Ovary (tissue), 9 donors: ENCODE results near the gene GMPPB. TPM values are rescaled to one million over a fixed set of nuclear protein-coding genes. Genes with fewer than 3 reads are reported as not detected.
"Not testable (repeated sequence)": the region's sequence is repeated elsewhere in the genome, so short reads cannot be mapped to it uniquely, and the experiment has no call there.

Experiments used
- DNase-seq, 5 donors: peaks; one replicate each; pipeline ENCODE4 v3.0.0-alpha.2; 2019 to 2020
- H3K27ac ChIP-seq, 2 donors: fragments of 200-600 bp; one replicate each; pipeline versions ENCODE4 v1.5.1 to v1.8.0; 2019 to 2022
- H3K27me3 ChIP-seq: fragments of 200-600 bp; one replicate; pipeline ENCODE4 v1.8.0; 2022
- H3K36me3 ChIP-seq: fragments of 200-600 bp; sonication (generic); one replicate; pipeline ENCODE4 v1.5.1; 2019
- H3K4me1 ChIP-seq: one replicate; pipeline ENCODE4 v1.8.1; 2013; ENCODE audit warnings: mild to moderate bottlenecking, moderate library complexity; ENCODE audit not compliant: insufficient read depth
- H3K4me3 ChIP-seq: fragments of 200-600 bp; sonication (generic); one replicate; pipeline ENCODE4 v1.5.1; 2017
- H3K9me3 ChIP-seq, 2 donors: fragments of 200-600 bp in 1 of 2; sonication (generic) in 1 of 2; one replicate each; pipeline versions ENCODE4 v1.5.1 to v1.8.1; 2013 to 2019; ENCODE audit warnings: mild to moderate bottlenecking in 1 of 2, moderate library complexity in 1 of 2
- EP300 ChIP-seq: sonication (generic); formaldehyde crosslinking; IDR thresholded peaks from one replicate; pipeline ENCODE4 v1.6.1; 2017; ENCODE audit warnings: antibody characterized with exemption
- POLR2A ChIP-seq: fragments of 450-650 bp; IDR thresholded peaks from one replicate; pipeline ENCODE4 v1.6.1; 2017; ENCODE audit warnings: antibody characterized with exemption, mild to moderate bottlenecking, moderate library complexity
- WGBS, 3 donors: extraction: QIAGEN DNeasy Blood & Tissue Kit in 1 of 3; methylation state at CpG; one replicate each; pipeline versions ENCODE4 v1.1.5 to v1.1.7; 2013 to 2017; 5-methylcytosine and 5-hydroxymethylcytosine counted together
- intact Hi-C, 4 donors: fragments of 100-400 bp; cut with DNase I; formaldehyde crosslinking; loops; one replicate each; pipeline versions ENCODE4 v1.11.0 to v1.15.1; 2022 to 2023
- polyA plus RNA-seq, 2 donors: library from polyadenylated mRNA; stranded (reverse); fragments of 200-250 nt in 1 of 2; fragments of 350-450 nt in 1 of 2; fragmentation: Illumina TruSeq in 1 of 2; extraction: RNeasy Lipid Tissue Mini Kit (QIAGEN cat#74804) in 1 of 2; gene quantifications; one replicate each; pipeline ENCODE4 v1.2.3, GENCODE V29; 2013 to 2014
- total RNA-seq, 7 donors: library from RNA; depleted of rRNA in 2 of 7; stranded (reverse); fragments of >200 nt in 2 of 7; fragmentation: NEBNext Ultra II Directional in 3 of 7; extraction: Animal tissue kit (Norgen Biotek cat#: 25700) in 3 of 7; gene quantifications; one replicate each; pipeline versions ENCODE4 v1.1.0 to v1.2.4, GENCODE V29; 2016 to 2023
- TF ChIP-seq, protein P1 (sequence below), 3 donors: fragments of 450-650 bp in 2 of 3; fragments of 200-600 bp in 1 of 3; IDR thresholded peaks; one replicate each; pipeline versions ENCODE4 v1.5.1 to v1.8.0; 2016 to 2022; ENCODE audit warnings: antibody characterized with exemption in 3 of 3, mild to moderate bottlenecking in 1 of 3
- donor health status: DM: no; HTN: no; CAD: no; lungs with moderate emphysema.
- donor health status: DM: no; HTN: no; CAD: no.
- donor health status: Bipolar disorder and iron deficiency.
- donor health status: DM: yes; HTN: yes; CAD: no.
- donor health status: DM: no; HTN: no; CAD: no.
- donor health status: DM: yes; HTN: yes; CAD: no.

GMPPB gene
- total and polyA plus RNA-seq, 9 donors: 4.7 to 38.5 (median 25.7) TPM

DNA sequence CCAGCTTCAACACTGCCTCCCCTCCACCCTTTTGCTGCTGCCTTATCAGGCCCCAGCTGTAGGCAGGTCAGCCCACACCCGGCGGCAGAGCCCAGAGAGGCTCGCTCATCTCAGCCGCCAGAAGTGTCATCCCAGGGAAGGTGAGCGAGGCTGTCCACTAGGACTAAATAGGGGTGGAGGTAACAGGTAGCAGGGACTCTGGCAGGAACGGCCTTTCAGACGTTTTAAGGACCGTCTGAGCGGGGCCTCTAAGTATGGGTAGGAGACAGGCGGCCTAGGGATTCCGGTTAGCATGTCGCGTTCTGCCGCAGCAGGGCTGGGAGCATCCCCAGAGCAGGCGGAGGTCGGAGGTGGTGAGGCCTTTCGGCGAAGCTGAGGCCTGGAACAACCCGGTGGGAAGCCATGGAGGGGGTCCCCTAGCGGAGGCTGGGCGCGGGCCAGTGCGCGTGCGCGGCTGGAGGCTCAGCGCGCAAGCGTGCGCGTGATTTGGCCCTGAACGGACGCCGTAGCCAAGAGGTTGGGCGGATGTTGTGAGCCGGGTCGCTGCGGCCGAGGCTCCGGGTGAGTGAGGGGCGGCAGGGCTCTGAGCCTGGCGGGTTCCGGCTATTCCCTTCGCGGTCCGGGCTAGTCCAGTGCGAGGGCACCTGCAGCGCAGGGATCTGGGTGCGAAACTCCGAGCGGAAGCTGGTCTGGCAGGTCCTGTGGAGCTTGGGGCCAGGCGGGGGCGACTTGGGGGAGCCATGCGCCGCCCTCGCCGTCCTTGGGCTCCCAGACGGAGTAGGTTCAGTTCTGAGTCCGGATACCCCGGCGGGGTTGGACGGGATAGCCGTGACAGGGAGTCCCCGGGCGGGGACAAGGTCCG is 34.5 kb downstream of the GMPPB start, which contains the start of the genes MST1 and RNF123:
Gene MST1, minus strand, starts transcription at position 429 of the 862 bp plus-strand sequence. CDS start 783 bp downstream, outside the sequence.
Gene RNF123, plus strand, starts transcription at position 512 of the 862 bp plus-strand sequence. CDS start 1,609 bp downstream, outside the sequence.
- WGBS, 3 donors: 1 to 3% (median 2%) methylated on average over 34 to 66 of the region's 66 CpGs
- Histone ChIP-seq H3K4me3 (peak within 1 kb of the TSS; percentile 61), H3K4me1 (peaks cover 9% of the 10 kb centered on the region), H3K27me3 (no peaks in the 10 kb centered on the region), H3K27ac (peak within 1 kb of the TSS; percentile 31 to 61), H3K36me3 (no peaks in the 10 kb centered on the region), H3K9me3 (no peaks in the 10 kb centered on the region)
- intact Hi-C loops: no loop called here
- TF ChIP-seq, protein P1, sequence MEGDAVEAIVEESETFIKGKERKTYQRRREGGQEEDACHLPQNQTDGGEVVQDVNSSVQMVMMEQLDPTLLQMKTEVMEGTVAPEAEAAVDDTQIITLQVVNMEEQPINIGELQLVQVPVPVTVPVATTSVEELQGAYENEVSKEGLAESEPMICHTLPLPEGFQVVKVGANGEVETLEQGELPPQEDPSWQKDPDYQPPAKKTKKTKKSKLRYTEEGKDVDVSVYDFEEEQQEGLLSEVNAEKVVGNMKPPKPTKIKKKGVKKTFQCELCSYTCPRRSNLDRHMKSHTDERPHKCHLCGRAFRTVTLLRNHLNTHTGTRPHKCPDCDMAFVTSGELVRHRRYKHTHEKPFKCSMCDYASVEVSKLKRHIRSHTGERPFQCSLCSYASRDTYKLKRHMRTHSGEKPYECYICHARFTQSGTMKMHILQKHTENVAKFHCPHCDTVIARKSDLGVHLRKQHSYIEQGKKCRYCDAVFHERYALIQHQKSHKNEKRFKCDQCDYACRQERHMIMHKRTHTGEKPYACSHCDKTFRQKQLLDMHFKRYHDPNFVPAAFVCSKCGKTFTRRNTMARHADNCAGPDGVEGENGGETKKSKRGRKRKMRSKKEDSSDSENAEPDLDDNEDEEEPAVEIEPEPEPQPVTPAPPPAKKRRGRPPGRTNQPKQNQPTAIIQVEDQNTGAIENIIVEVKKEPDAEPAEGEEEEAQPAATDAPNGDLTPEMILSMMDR (IDR thresholded peaks at IDR 0.05): peak in 1 of 3 donors; percentile 30
- TF ChIP-seq POLR2A (peak; percentile 24), EP300 (no peak)
- DNase-seq: peak; percentile 88 to 96 (median 94)

DNA sequence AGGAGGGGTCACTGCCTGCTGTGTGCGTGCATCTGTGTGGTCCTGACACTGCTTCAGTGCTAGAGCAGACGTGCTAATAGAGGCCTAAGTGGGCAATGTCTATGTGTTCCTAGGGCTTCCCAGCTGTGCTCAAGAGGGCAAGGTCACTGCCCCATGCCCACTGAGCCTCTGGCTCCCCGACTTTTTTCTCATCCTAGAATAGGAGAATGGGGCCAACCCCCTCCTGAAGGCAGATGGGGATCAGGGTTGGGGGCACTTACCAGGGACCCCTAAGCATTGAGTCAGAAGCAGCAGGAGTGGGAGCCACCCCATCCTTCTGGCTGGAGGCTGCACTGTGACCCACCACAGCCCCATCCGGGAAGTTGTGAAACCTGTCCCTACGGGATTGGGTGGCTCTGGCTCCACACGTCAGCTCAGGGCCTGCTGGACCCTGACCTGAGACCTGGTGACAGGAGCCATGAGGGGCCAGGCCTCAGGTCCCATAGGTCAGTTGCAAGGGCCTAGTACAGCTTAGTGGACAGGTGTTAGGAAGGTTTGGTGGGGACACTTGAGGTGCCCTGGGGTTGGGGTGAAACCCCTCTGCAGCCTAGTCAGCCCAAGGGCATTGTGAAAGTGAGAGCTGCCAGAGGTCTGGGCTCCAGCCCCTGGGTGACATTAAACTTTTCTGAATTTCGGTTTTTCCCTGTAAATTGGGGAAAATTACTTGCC is 35.3 kb downstream of the GMPPB start:
- H3K27me3 ChIP-seq, H3K4me1 ChIP-seq, DNase-seq, H3K36me3 ChIP-seq, intact Hi-C loops, H3K9me3 ChIP-seq: not testable (repeated sequence)
- Histone ChIP-seq H3K4me3 (peak overlapping the region; percentile 61), H3K27ac (peak overlapping the region in 1 of 2 donors; percentile 61)
- WGBS, 3 donors: 65 to 75% (median 69%) methylated on average over 7 of the region's 7 CpGs

- H3K9me3 ChIP-seq, H3K36me3 ChIP-seq, H3K27ac ChIP-seq, intact Hi-C loops, H3K4me1 ChIP-seq, H3K4me3 ChIP-seq, DNase-seq, H3K27me3 ChIP-seq: not testable (repeated sequence)
- 85 to 93% (median 91%) methylated on average over 12 of the region's 12 CpGs for WGBS, 3 donors
Observed at GRCh38 chr3:49687424-49687795, 36.3 kb downstream of the GMPPB start.

DNA sequence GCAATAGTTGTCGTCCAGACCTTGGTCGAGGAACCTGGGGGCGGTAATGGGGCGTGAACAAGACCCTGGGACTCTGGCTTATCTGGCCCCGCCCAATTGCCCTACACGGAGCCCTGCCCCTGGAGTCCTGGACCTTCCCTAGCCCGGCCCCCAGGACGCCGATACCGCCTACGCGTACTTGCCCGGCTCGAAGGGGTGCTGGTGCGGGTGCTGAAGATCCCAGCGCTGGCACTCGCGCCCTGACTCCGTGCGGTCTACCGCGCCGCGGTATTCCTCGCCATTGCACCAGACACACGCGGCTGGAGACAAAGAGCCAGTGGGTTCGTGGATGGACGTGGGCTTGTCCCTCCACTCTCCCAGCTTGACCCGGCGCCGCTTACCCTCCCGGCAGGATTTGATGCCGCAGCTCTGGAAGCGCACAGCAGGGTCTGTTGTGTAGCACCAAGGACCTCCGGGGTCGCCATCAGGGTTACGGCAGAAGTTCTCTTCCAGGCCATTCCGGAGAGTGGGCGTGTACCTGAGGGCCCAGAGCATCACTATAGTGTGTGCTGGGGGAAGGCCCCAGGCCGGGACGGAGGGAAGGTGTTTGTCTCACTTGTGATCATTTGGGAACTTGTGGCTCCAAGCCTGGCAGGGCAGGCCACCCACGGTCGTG is 36.9 kb downstream of the GMPPB start:
- H3K4me1 ChIP-seq, H3K4me3 ChIP-seq, intact Hi-C loops, H3K27ac ChIP-seq, H3K9me3 ChIP-seq, H3K27me3 ChIP-seq, H3K36me3 ChIP-seq: not testable (repeated sequence)
- peak in 4 of 5 donors; percentile 44 to 69 (median 54) for DNase-seq
- 10 to 15% (median 14%) methylated on average over 14 to 44 of the region's 44 CpGs for WGBS, 3 donors

- H3K27me3 ChIP-seq, H3K27ac ChIP-seq, H3K9me3 ChIP-seq, H3K4me3 ChIP-seq, H3K4me1 ChIP-seq, intact Hi-C loops, H3K36me3 ChIP-seq: not testable (repeated sequence)
- peak in 1 of 5 donors; percentile 46 for DNase-seq
- WGBS, 3 donors: 2 to 4% (median 3%) methylated on average over 14 to 26 of the region's 29 CpGs
Observed at GRCh38 chr3:49686346-49686745, 37.4 kb downstream of the GMPPB start.

- 9 to 20% (median 19%) methylated on average over 19 to 32 of the region's 36 CpGs for WGBS, 3 donors
- intact Hi-C loops, H3K4me3 ChIP-seq: not testable (repeated sequence)
Observed at GRCh38 chr3:49685846-49686245, 37.9 kb downstream of the GMPPB start.

GRCh38 chr3:49685103-49685502 is 38.6 kb downstream of the GMPPB start:
- H3K27ac ChIP-seq, H3K4me3 ChIP-seq, H3K36me3 ChIP-seq, H3K4me1 ChIP-seq, H3K27me3 ChIP-seq, intact Hi-C loops, H3K9me3 ChIP-seq, DNase-seq: not testable (repeated sequence)
- 88 to 94% (median 92%) methylated on average over 10 of the region's 10 CpGs for WGBS, 3 donors

More at GRCh38 chr3:49685846-49686245, 37.9 kb downstream of the GMPPB start:
- not testable (repeated sequence) for H3K27ac ChIP-seq, H3K9me3 ChIP-seq, H3K27me3 ChIP-seq, H3K4me1 ChIP-seq, H3K36me3 ChIP-seq, DNase-seq

- H3K9me3 ChIP-seq, intact Hi-C loops, H3K4me3 ChIP-seq, H3K4me1 ChIP-seq, DNase-seq, H3K27me3 ChIP-seq, H3K27ac ChIP-seq, H3K36me3 ChIP-seq: not testable (repeated sequence)
- 76 to 90% (median 85%) methylated on average over 2 of the region's 2 CpGs for WGBS, 3 donors
Observed at GRCh38 chr3:49684453-49684852, 39.3 kb downstream of the GMPPB start.
